GM12878 (cell line): ENCODE measurements around the gene CAMTA1. TPM values are rescaled to one million over a fixed set of nuclear protein-coding genes. Genes with fewer than 3 reads are reported as not detected.

ENCODE experiments used
- ATAC-seq: fragments of 200-7000 bp; cut with Tn5 transposase; 3 replicates; pipeline ENCODE4 v1.9.1; 2020; ENCODE audit warnings: mild to moderate bottlenecking, moderate library complexity
- BruUV-seq: library from RNA; stranded (reverse); fragments of 400-500 nt; replicated peaks from 2 replicates; lab custom pipeline; 2021; lab: Mats Ljungman, UMichigan
- CTCF ChIA-PET: fragments of 300-600 bp; sonication (Branson Sonifier 250); formaldehyde crosslinking; extraction: SDS; loops from one replicate; lab custom pipeline; 2021; ENCODE audit warnings: inconsistent platforms; lab: Yijun Ruan, JAX
- POLR2A ChIA-PET: fragments of 350-600 bp; formaldehyde crosslinking; extraction: SDS; loops from one replicate; lab custom pipeline; 2021; ENCODE audit warnings: inconsistent platforms; lab: Charles Lee
- RAD21 ChIA-PET: fragments of 300-600 bp; sonication (Branson Sonifier 250); formaldehyde crosslinking; loops from one replicate; lab custom pipeline; 2023; ENCODE audit warnings: antibody characterized with exemption; ENCODE audit not compliant: unreplicated experiment; lab: Charles Lee
- SMC1A ChIA-PET: fragments of 300-600 bp; sonication (Branson Sonifier 250); formaldehyde crosslinking; loops from one replicate; lab custom pipeline; 2023; ENCODE audit not compliant: unreplicated experiment, uncharacterized antibody; lab: Charles Lee
- DNase-seq: peaks from one replicate; pipeline ENCODE4 v3.0.0-alpha.2; 2011; ENCODE audit warnings: low read depth, low spot score
- FAIRE-seq: peaks from 3 replicates; lab custom pipeline; 2011; peaks lifted over from hg19 to GRCh38; lab: Jason Lieb, UNC
- H2AFZ ChIP-seq: 2 replicates; pipeline ENCODE4 v1.6.0; 2011; ENCODE audit warnings: low read depth, low read length, control low read depth; ENCODE audit not compliant: control insufficient read depth
- H3K27ac ChIP-seq: 2 replicates; pipeline ENCODE4 v1.5.1; 2011; ENCODE audit warnings: control low read depth; ENCODE audit not compliant: control insufficient read depth, insufficient read depth
- H3K27me3 ChIP-seq, 2 experiments: replicated peaks in 1 of 2; 2 replicates each; pipeline versions ENCODE4 v1.6.0 to v1.6.1; 2011; ENCODE audit warnings: low read length in 1 of 2; ENCODE audit not compliant: control insufficient read depth in 2 of 2, insufficient read depth in 2 of 2
- H3K36me3 ChIP-seq, 2 experiments: 2 replicates each; pipeline ENCODE4 v1.5.1; 2011; ENCODE audit warnings: low read length in 1 of 2; ENCODE audit not compliant: control insufficient read depth in 2 of 2, insufficient read depth in 2 of 2
- H3K4me1 ChIP-seq: 2 replicates; pipeline ENCODE4 v1.6.1; 2011; ENCODE audit warnings: mild to moderate bottlenecking, low read length, moderate library complexity, mixed read lengths; ENCODE audit not compliant: control insufficient read depth, insufficient read depth
- H3K4me2 ChIP-seq: 2 replicates; pipeline ENCODE4 v1.6.0; 2011; ENCODE audit warnings: control low read depth; ENCODE audit not compliant: control insufficient read depth, insufficient read depth
- H3K4me3 ChIP-seq: fragments of 200-600 bp; sonication (generic); 2 replicates; pipeline ENCODE4 v1.5.1; 2016
- H3K79me2 ChIP-seq: 2 replicates; pipeline ENCODE4 v1.6.0; 2011; ENCODE audit warnings: low read length; ENCODE audit not compliant: control insufficient read depth, insufficient read depth
- H3K9ac ChIP-seq: 2 replicates; pipeline ENCODE4 v1.8.0; 2011; ENCODE audit warnings: low read length, control low read depth, mixed read lengths; ENCODE audit not compliant: control insufficient read depth, insufficient read depth
- H3K9me3 ChIP-seq: replicated peaks from 3 replicates; pipeline ENCODE4 v1.5.1; 2011; ENCODE audit warnings: mild to moderate bottlenecking, low read length; ENCODE audit not compliant: control insufficient read depth, insufficient read depth
- H4K20me1 ChIP-seq: 2 replicates; pipeline ENCODE4 v1.6.0; 2011; ENCODE audit not compliant: control insufficient read depth, insufficient read depth
- CHD4 ChIP-seq: fragments of 200-600 bp; sonication (generic); IDR thresholded peaks from 2 replicates; pipeline ENCODE4 v1.6.1; 2016; ENCODE audit warnings: mild to moderate bottlenecking
- CUX1 ChIP-seq: IDR thresholded peaks from 2 replicates; pipeline ENCODE4 v1.6.1; 2012; ENCODE audit warnings: improper control_type of control experiment, low read depth, low read length; ENCODE audit not compliant: insufficient replicate concordance
- ETV6 ChIP-seq, 2 experiments: fragments of 450-650 bp in 1 of 2; IDR thresholded peaks in 1 of 2; conservative IDR thresholded peaks in 1 of 2; 2 replicates each; pipeline ENCODE4 v1.6.1; 2014; ENCODE audit warnings: antibody characterized with exemption in 1 of 2, borderline replicate concordance in 1 of 2, low read depth in 1 of 2, mild to moderate bottlenecking in 1 of 2, moderate library complexity in 1 of 2
- HDAC2 ChIP-seq: fragments of 200-600 bp; sonication (generic); IDR thresholded peaks from 2 replicates; pipeline ENCODE4 v1.6.1; 2017
- MXI1 ChIP-seq: fragments of 150-350 bp; IDR thresholded peaks from 2 replicates; pipeline ENCODE4 v1.6.1; 2011; ENCODE audit warnings: low read depth, mild to moderate bottlenecking, inconsistent platforms, low read length, improper control_type of control experiment
- NR2C1 ChIP-seq: fragments of 450-650 bp; IDR thresholded peaks from 2 replicates; pipeline ENCODE4 v1.6.1; 2017; ENCODE audit warnings: antibody characterized with exemption, mild to moderate bottlenecking, moderate library complexity
- POU2F2 ChIP-seq: IDR thresholded peaks from 3 replicates; pipeline ENCODE4 v1.6.1; 2011; ENCODE audit warnings: low read depth, mild to moderate bottlenecking, low read length, borderline replicate concordance
- SP1 ChIP-seq: IDR thresholded peaks from one replicate; pipeline ENCODE4 v1.6.1; 2011; ENCODE audit warnings: low read depth, low read length
- ZNF384 ChIP-seq: IDR thresholded peaks from 2 replicates; pipeline ENCODE4 v1.6.1; 2012; ENCODE audit warnings: low read depth, mild to moderate bottlenecking, low read length, improper control_type of control experiment, borderline replicate concordance
- WGBS: methylation state at CpG from one replicate; pipeline ENCODE4 v1.1.6; 2016; ENCODE audit warnings: low lambda C conversion rate; ENCODE audit not compliant: insufficient replicate concordance, insufficient coverage; ENCODE audit errors: missing lambda C conversion rate; 5-methylcytosine and 5-hydroxymethylcytosine counted together
- in situ Hi-C: fragments of 300-500 bp; cut with MboI; formaldehyde crosslinking; loops from 9 replicates; pipeline ENCODE4 v1.14.3; 2018; ENCODE audit warnings: mixed read lengths
- intact Hi-C: fragments of 100-400 bp; cut with micrococcal nuclease; formaldehyde crosslinking; loops from one replicate; pipeline ENCODE4 v1.14.2; 2022; ENCODE audit not compliant: unreplicated experiment
- polyA plus RNA-seq, 11 experiments: library from polyadenylated mRNA; depleted of rRNA in 4 of 11; unstranded in 6 of 11; stranded (reverse) in 5 of 11; fragments of >200 nt; fragmentation: Nextera tagmentation in 4 of 11; fragmentation: Illumina TruSeq in 1 of 11; extraction: Ambion mirVana in 4 of 11; extraction: Trizol in 1 of 11; gene quantifications; 1 replicate in 1 of 11; 2 replicates in 10 of 11; pipeline versions ENCODE4 v1.2.1 to v1.2.3, GENCODE V29; 2011 to 2016; ENCODE audit warnings: inconsistent platforms in 2 of 11, missing spikeins in 2 of 11, low read depth in 1 of 11
- total RNA-seq, 4 experiments: library from RNA; depleted of rRNA in 3 of 4; stranded (reverse); fragments of >200 nt in 3 of 4; fragmentation: Illumina TruSeq in 1 of 4; extraction: Trizol in 1 of 4; gene quantifications; 2 replicates each; pipeline versions ENCODE4 v1.2.1 to v1.2.3, GENCODE V29; 2013 to 2021

Gene CAMTA1
- total and polyA plus RNA-seq, 10 of the 15 experiments (the other 5 are each of a cell fraction or from before 2014, with no cell fraction given) = 37.7 to 148 (median 76.4) TPM

GRCh38 chr1:7355646-7356045, 570.4 kb downstream of the CAMTA1 start:
- no peak for FAIRE-seq
- in situ Hi-C loops = no loop called here

GRCh38 chr1:7356079-7356478, 570.8 kb downstream of the CAMTA1 start:
- Histone ChIP-seq H4K20me1 (no peaks in the 10 kb centered on the region), H3K79me2 (no peaks in the 10 kb centered on the region), H3K4me2 (no peak overlapping the region), H3K27ac (no peak overlapping the region), H3K27me3 (no peaks in the 10 kb centered on the region), H3K4me3 (no peak overlapping the region), H3K36me3 (no peaks in the 10 kb centered on the region), H3K4me1 (no peaks in the 10 kb centered on the region), H3K9ac (no peak overlapping the region), H3K9me3 (no peaks in the 10 kb centered on the region; the same call in 2 of the 3 replicates), H2AFZ (no peak overlapping the region)
- 0% methylated on average over 5 of the region's 5 CpGs for WGBS
- POLR2A ChIA-PET = no interaction called here
- intact Hi-C loops (no loop called here), in situ Hi-C loops (no loop called here)
- no peak for TF ChIP-seq CUX1
- FAIRE-seq = no peak
- no peak for DNase-seq
- CTCF ChIA-PET = no interaction called here
- RAD21 ChIA-PET = no interaction called here
- BruUV-seq = no TSS peak
- SMC1A ChIA-PET = no interaction called here
- no peak for ATAC-seq

More at GRCh38 chr1:7355646-7356045, 570.4 kb downstream of the CAMTA1 start:
- TF ChIP-seq CHD4 (no peak), NR2C1 (no peak), ETV6 (conservative IDR thresholded peaks at IDR 0.05 in 1 of 2, IDR thresholded peaks at IDR 0.05 in 1 of 2; ENCODE audit: borderline replicate concordance in 1 of 2, low read depth in 1 of 2) (no peak), HDAC2 (no peak), MXI1 (no peak), POU2F2 (no peak), SP1 (no peak), ZNF384 (no peak)
- Histone ChIP-seq H2AFZ (no peak overlapping the region), H3K27ac (no peak overlapping the region), H3K79me2 (no peaks in the 10 kb centered on the region), H3K36me3 (no peaks in the 10 kb centered on the region), H3K9me3 (no peaks in the 10 kb centered on the region; the same call in 2 of the 3 replicates), H3K27me3 (no peaks in the 10 kb centered on the region; a peak in 1 of 4 replicates), H3K4me3 (no peak overlapping the region), H3K9ac (no peak overlapping the region), H3K4me2 (no peak overlapping the region), H3K4me1 (no peaks in the 10 kb centered on the region), H4K20me1 (no peaks in the 10 kb centered on the region)
- ChIA-PET SMC1A (no interaction called here), RAD21 (no interaction called here), CTCF (no interaction called here), POLR2A (no interaction called here)
- intact Hi-C loops = no loop called here
- BruUV-seq = no TSS peak
- DNase-seq = no peak
- no peak for ATAC-seq
- WGBS = 53% methylated on average over 2 of the region's 2 CpGs
